EH (cell line): ENCODE data around the gene LORICRIN.

Experiments
- DNase-seq: peaks from one replicate; pipeline ENCODE4 v3.0.0-alpha.2; 2015; ENCODE audit warnings: low read depth

Gene LORICRIN, protein sequence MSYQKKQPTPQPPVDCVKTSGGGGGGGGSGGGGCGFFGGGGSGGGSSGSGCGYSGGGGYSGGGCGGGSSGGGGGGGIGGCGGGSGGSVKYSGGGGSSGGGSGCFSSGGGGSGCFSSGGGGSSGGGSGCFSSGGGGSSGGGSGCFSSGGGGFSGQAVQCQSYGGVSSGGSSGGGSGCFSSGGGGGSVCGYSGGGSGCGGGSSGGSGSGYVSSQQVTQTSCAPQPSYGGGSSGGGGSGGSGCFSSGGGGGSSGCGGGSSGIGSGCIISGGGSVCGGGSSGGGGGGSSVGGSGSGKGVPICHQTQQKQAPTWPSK

DNA sequence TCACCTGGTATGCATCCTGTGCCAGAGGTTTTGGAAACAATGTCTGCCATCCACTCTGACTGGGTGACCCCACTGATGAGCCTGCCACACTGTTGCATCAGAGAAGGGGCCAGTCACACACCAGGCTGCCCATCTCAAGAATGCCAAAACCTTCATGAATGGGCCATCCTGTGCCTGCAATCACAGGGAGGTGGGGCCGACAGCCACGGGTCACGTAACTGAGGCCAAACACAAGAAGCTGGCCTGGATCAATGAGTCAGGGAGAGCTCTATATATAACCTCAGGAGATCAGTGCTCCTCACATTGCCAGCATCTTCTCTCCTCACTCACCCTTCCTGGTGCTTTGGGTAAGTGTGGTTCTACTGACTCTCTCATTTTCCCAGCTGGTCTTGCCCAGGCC is at the start of gene LORICRIN:
Gene LORICRIN (plus strand): TSS at position 301 of the 400 bp plus-strand sequence. CDS start 1,263 bp downstream, outside the sequence.
- no peak for DNase-seq

DNA sequence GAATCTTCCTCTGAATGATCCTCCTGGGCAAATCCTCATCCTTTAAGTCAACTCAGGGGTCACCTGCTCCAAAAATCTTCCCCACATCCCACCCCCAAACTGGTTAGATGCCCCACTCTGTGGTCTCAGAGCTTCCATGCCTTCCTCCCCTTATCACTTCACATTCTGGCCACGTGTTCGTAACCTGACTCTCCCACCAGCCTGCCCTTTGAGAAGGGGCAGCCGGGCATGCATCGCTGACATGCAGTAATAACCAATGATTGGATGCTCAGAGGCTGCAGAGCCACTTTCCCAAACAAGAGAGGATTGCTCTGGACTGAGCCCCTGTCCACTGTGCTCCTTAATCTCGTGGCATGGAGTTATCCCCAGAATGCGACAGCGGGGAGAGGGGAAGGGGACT is 49.3 kb upstream of the LORICRIN start:
- no peak for DNase-seq

DNA sequence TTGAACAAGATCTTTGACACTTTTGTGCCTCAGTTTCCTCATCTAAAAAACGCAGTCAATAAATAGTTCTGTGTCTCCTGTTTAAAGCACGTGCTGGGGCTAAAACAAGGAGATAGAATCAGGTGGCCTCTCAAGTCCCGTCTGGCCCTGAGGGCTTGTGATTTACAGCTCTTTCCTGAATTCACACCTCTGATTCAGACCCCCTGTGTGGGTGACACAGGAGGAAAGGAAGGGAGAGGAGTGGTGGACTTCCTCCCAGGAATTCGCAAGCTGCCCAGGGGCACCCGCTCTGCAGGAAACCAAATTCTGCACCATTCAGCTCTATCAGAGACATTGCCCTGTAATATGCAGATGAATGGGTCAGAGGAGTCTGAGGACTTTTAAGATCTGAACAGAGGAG is 47.3 kb upstream of the LORICRIN start:
- no peak for DNase-seq

DNA sequence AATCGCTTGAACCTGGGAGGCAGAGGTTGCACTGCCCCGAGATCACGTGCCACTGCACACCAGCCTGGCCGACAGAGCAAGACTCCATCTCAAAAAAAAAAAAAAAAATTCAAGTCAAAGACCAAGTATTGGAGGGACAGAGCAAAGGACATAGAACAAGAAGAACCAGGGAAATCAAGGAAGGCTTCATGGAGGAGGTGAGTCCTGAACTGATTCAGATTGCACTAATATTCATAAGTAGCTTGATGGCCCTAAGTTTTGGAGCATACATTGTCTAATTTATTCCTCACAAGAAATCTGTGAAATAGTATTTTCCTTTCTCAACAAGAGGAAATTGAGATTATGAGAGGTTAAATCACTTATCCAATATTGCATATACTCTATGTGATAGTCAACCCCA is 46.0 kb upstream of the LORICRIN start:
- no peak for DNase-seq

DNA sequence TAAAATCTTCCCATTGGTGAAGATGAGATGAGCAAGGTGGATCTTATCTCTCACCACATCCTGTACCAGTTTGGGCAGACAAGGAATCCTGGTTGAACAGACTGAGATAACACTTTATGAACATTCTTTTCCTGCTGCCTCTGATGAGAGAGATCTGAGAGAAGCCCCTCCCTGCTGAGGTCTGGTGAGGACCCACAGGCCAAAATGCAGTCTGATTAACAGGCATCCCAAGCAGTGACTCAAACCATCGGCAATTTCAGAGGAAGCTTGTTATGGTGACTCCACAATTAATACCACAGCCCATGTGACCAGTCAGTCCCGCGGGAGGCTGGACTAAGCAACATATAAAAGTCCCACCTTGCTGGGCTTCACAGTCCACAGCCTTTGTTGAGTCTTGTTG is 42.3 kb upstream of the LORICRIN start, which contains the start of gene PRR9:
Gene PRR9 (plus strand): TSS at position 373 of the 400 bp plus-strand sequence. CDS start 561 bp downstream, outside the sequence.
- DNase-seq, result peak; percentile 1

DNA sequence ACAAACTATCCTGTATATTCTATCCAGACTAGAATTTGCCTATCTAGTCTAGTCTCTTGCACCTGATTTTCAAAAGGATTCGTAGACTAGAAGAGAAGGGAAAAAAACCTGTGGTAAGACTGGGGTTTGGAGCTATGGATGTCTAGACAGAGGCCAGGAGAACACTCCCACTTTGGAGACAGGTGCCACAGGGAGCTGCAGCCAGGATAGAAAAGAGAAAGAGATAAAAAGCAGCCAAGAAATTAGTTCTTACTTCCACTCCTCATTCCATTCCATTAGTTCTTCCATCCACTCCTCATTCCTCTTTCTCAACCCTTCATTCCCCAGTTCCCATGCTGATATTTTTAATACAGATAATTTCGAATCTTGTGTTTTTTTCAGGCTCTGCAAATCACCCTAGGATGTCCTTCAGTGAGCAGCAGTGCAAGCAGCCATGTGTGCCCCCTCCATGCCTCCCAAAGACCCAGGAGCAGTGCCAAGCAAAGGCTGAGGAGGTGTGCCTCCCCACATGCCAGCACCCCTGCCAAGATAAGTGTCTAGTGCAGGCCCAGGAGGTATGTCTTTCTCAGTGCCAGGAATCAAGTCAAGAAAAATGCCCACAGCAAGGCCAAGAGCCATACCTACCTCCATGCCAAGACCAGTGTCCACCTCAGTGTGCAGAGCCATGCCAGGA is 41.6 kb upstream of the LORICRIN start:
- no peak for DNase-seq

DNA sequence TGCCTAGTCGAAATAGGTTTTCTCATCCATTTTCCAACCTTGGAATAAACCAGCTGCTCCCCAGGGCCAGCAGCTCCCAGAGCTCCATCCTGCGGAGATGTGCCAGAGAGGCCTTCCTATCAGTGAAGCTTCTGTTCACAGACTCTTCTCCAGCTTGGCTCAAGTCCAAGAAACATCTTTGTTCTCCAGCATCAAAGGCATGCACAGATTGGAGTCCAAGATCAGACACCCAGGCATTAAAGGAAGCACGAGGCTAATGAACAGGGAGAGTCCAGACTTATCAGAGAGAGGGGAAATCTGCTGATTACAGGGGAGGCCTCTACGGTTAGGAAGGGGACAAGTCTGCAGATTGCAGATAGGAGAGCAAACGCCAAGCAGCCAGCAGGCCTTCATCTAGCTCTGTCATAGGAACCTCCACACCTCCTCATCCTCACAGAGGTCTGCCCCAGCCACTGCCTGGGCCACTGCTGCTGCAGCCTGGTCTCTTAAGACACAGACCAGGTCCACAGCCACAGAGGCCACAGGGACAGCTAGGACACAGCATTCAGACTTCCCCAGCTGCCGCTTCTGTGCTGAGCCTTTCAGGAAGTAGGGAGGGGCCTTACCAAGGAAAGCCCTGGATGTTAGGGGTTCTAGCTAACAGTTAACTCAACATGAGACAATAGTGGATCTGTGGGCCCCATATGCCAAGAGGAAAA is 38.7 kb upstream of the LORICRIN start:
- DNase-seq, result no peak

DNA sequence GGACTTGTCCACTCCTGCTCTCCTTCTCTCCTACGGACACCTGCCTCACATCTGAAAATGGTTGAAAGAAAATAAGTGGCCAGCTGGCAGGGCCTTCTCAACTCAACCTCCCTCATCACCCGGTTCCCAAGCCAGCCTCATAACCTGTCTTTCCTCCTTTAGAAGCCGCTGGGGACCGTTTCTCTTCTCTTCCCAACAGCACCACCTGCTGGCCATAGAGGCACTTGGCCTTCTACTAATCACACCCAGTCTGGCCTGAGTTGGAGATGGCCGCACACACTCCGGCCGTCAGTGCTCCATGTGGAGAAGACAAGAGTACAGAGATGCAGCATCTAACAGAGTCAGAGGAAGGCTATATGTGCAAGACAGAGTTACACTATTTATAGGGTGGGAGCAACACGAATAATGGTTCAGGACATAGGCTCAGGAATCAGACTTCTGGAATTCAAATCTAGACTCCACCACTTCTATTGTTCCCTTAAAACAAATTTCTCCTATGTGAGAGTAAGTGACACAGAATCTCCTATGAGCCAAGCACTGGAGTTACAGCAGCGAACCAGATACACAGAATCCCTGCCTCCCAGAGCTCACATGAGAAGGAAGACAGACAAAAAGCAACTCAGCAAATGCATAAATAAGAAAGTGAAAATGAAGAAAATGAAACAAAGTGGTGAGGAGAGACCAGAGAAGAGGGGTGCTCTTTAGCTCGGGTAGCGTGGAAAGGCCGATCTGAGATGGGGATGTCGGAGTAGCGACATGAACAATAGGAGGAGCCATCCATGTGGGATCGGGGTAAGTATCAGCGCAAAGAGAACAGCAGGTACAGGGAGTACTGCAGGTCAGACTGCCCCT is 36.2 kb upstream of the LORICRIN start:
- peak; percentile 61 for DNase-seq

DNA sequence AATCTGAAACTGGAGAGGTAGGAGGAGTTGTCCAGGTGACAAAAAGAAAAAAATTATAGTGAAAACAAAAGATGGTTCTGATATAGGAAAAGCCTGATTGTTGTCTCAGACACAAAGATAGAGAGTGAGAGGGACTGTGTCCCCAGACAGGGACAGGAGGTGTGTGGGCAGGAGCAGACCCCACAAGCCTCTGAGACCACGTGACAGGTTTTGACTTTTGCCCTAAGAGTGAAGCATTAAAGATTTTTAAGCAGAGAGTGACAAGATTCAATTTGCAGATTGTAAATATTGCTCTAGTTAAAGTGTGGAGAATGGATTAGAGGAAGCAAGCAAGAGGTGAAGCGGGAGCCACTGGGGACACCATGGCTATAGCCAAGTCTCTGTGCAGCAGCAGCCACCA is 31.7 kb upstream of the LORICRIN start:
- DNase-seq, result no peak

DNA sequence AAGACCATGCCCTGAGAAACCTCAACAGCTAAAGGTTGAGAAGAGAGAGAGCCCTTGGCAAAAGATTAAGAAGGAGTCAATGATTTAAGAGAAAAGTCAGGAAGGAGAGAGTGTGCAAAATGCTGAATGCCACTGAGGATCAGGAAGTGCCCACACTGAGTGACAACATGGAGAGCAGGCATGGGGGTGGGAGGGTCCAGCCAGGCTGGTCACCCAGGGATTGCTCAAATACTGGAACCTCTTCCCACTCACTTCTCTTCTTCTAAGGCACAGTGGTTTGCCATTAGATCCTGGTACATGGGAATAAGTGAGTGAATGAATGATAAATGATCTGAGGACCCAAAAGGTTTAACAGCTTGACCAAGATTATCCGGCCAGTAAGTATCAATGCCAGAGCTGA is 31.0 kb upstream of the LORICRIN start:
- no peak for DNase-seq

DNA sequence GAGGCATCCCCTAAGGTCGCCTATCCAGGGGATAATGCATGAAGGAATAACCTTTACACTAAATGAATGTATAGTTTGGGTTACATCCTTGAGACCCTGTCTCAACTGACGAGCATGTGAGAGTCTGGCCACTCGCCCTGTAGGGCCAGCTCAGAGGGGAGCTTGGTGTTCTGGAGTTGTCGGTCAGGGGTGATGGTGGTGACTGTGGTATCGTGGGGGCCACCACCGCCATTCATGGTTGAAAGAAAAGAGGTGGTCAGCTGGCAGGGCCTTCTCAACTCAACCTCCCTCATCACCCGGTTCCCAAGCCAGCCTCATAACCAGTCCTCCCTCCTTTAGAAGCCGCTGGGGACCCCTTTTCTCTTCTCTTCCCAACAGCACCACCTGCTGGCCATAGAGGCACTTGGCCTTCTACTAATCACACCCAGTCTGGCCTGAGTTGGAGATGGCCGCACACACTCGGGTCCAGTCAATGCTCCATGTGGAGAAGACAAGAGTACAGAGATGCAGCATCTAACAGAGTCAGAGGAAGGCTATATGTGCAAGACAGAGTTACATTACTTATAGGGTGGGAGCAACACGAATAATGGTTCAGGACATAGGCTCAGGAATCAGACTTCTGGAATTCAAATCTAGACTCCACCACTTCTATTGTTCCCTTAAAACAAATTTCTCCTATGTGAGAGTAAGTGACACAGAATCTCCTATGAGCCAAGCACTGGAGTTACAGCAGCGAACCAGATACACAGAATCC is 30.2 kb upstream of the LORICRIN start:
- peak; percentile 16 for DNase-seq

DNA sequence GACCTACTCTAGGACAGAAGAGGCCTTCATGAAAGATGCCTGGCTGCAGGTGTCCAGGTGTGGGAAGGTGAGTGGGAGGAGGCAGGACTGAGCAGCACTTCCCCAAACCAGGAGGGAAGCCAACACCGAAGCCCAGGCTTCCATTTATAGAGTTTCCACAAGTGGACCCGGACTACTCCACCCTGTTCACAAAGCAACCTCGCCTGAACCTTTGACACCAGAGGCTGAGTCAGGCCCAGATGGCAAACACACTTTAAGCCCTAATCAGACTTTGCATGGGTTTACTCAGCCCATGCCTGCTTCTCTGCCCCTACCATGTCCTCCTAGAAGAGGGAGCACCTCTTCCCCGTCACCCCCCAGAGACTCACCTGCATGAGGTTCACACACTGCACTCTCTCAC is 28.1 kb upstream of the LORICRIN start:
- no peak for DNase-seq

DNA sequence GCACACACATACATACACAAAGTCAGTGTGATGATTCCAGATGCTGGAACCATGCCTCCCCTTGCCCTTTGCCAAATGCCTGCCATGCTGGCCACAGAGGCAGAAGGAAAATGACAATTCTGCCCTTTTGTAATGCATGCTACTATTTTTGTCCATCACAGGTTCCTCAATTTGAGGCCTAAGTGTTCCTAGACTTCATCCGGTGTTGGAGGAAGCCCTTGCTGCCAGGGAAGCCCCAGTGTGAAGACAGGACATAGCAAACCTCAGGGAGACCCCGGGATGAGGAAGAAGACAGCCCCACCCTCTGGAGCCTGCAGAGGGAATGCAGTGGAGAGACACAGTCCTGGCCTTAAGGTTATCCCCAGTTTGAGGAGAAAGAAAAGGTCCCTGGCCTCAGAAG is 27.7 kb upstream of the LORICRIN start:
- no peak for DNase-seq

DNA sequence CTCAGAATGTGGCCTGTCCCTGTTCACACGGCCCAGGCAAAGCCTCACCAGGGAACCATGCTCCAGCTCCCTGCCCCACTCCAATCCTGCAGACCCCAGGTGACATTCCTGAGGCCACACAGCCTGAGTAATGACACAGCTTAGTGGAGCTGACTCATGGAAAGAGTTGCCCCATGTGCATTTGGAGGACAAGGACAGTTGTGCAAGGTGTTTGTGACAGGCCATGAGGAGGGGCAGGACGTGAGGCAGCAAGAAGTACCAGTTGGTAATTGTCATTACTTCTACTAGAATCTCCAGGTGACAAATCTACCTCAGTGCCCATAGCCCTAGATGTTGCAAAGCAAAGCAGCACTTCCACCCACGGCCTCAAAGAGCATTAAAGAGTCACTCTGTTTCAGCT is 26.9 kb upstream of the LORICRIN start:
- no peak for DNase-seq

DNA sequence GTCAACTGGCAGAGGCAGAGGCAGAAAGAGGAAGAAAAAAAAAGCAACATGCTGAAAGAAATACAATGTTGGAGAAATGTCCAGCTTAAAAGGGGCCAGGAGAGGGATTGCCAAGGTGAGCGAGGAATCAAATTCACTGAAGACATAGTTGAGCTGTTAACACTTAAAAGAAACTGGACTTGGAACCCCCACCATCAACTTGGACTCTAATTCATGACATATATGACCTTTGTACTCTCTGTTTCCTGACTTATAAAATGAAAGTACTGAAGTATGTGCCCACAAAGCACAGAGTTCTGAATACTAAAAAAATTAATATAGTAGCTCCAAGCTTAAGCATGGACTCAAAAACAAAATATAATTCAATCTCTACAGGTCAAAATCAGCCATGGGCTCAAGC is 26.0 kb upstream of the LORICRIN start:
- DNase-seq, result no peak

DNA sequence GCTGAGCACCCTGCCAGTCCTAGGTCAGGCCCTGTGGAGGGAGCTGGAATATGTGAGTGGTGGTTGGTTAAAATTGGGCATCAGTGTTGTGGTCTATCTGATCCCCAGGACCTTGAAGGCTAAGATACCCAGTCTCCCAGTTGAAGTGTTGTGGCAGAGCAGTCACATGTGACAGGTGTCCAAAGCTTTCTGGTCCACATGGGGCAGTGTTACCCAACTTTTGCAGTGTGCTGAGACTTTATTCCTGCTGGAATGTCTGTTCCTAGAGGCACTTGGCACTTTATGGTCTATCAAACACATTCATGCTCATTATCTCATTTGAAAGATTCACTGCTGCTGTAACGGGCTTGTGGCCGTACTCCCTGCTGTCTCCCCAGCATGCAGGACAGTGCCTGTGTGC is 21.0 kb upstream of the LORICRIN start:
- no peak for DNase-seq

DNA sequence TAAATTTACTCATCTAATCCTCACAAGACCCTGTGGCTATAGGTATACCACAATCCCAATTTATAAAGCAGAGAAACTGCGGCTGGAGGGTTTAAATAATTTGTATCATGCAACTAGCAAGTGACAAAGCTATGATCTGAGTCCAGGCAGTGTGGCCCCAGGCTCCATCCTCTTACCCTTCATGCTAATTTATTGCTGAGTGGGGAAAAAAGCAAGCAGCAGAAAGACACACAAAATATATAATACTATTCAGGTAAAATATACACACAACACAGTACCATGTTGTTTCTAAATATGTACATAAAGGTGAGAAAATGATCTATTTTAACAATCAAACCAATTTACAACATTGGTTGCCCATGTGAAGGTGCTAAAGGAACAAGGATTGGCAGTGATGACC is 17.3 kb upstream of the LORICRIN start:
- DNase-seq, result no peak

DNA sequence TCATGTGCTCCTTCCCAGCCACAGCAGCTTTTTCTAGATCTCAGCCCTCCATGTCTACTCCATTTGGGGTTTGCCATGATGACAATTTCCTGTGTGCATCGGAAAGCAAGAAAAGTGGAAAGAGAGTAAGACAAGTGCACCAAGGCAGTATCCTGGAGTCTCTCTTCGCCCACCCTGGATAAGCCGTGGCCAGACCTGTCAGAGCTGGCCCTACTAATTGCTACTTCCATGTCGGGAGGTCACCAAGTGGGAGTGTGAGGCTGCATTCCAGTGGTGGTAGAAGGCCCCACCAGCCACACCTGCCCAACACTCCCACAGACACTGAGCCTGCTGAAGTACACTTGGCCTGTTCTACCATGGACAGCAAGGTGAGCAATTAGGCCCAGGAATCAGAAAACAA is 14.0 kb upstream of the LORICRIN start:
- no peak for DNase-seq

DNA sequence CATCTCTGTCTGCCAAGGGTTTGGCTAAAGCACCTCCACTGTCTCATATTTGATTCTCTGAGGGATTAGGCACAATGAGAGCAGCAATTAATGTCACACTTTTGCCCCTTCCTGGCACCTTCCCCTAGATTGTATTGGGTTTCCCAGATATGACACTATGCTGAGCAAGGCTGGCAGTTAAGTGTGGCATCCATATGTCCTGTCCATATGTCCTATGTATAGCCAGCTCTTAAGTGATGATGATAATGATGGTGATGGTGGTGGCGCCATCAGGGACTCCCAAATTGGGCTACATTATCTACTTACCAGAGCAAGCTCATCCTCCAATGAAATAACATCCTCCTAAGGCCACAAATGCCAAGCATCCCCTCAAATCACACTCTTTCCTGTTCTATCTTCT is 13.5 kb upstream of the LORICRIN start:
- DNase-seq, result no peak

DNA sequence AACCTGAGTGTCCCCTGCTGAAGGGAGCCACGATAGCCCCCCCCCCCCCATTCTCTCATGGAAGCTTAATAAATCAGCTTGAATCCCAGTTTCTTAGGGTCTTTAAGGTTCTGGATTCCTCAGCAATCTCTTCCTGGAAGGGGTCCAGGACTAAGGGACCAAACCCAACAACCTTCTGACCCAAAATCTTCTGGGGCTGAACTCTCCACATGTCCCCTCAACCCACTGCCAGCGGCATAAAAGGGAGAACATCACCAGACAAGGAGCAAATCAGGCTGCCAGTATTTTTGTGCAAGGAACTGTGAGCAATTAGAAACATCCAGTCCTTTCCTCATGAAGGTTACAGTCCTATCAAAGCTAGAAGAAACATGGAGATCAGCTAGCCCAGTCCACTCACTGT is 12.7 kb upstream of the LORICRIN start:
- no peak for DNase-seq

DNA sequence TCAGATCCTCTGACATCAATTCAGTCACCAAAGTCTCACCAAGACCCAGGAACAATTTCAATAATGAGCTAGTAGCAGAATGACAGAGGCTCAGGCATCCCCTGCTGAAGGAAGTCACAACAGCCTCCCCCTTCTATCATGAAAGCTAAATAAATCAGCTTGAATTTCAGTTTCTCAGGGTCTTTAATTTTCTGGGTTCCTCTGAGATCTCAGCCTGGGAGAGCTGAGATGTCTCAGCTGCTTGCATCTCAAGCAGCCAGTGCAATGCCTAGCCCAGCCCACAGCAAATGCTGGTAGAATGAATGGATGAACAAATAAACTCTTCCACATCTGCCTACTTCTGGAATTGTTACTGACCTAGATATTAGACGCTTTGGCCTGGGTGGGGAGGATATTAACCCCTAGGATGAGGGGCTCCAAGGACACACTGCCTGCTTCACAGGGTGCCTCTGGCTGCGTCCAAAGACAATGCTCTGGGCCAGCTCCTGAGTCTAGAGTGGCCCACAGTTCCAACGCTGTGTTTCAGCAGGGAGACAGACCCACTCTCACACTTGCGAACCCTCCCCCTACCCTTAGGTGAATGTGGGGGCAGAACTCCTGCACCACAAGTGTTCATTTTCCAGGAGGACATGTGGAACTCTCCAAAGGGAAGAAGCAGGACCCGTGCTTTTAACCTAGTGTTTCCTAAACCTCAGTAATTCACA is 11.2 kb upstream of the LORICRIN start:
- no peak for DNase-seq
